ENCODE measurements around the gene TUT1.
A peak's percentile ranks its signal among the peaks of the same experiment; 100 is the strongest.

Gene TUT1

GRCh38 chr11:62539238-62539925 lies 51.9 kb downstream of the TUT1 start:
- peak; percentile 95 for DNase-seq

- no peak for DNase-seq
Measured at GRCh38 chr11:62538470-62539237, 52.7 kb downstream of the TUT1 start.

GRCh38 chr11:62536301-62536957 lies 54.9 kb downstream of the TUT1 start:
- DNase-seq, result no peak

- no peak for DNase-seq
Measured at GRCh38 chr11:62535802-62536201, 55.5 kb downstream of the TUT1 start.

GRCh38 chr11:62534779-62535545 lies 56.4 kb downstream of the TUT1 start:
- DNase-seq, result no peak

GRCh38 chr11:62532096-62532495 lies 59.2 kb downstream of the TUT1 start:
- no peak for DNase-seq
